HG02642 (cell line): ENCODE measurements around the gene SDK2.

ENCODE experiments used
- ATAC-seq: cut with Tn5 transposase; IDR thresholded peaks from one replicate; pipeline ENCODE4 v1.9.1; 2021; ENCODE audit warnings: mild to moderate bottlenecking; ENCODE audit not compliant: unreplicated experiment, poor library complexity

Gene SDK2

DNA sequence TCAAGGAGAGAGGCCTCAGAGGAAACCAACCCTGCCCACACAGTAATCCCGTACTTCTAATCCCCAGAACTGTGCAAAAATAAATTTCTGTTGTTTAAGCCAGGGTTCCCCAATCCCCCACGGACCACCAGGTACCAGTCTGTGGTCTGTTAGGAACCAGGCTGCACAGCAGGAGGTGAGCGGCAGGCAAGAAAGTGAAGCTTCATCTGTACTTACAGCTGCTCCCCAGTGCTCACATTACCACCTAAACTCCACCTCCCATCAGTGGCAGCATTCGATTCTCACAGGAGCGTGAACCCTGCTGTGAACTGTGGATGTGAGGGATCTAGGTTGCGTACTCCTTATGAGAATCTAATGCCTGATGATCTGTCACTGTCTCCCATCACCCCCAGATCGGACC lies 231.3 kb downstream of the SDK2 start:
- no peak for ATAC-seq

DNA sequence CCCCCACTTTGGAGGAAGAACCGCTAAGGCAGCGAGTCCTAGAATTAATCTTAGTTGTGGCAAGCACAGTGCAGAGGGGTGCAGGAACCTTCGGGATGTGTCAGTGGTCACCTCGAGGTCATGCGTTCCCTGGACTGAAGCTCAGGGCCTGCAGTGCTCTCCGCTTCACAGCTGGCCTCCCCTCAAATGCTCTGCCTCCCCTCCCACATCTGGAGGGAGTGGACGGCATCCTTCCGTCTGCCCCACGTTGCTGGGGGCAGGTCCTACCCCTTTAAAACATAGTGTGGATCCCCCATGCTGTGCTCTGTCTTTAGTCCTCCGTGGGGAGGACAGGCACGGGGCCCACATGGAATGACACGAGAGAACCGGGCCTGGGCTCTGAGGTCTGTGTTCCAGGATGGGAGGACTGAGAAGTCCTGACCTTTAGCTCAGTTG lies 232.9 kb downstream of the SDK2 start:
- ATAC-seq: no peak

DNA sequence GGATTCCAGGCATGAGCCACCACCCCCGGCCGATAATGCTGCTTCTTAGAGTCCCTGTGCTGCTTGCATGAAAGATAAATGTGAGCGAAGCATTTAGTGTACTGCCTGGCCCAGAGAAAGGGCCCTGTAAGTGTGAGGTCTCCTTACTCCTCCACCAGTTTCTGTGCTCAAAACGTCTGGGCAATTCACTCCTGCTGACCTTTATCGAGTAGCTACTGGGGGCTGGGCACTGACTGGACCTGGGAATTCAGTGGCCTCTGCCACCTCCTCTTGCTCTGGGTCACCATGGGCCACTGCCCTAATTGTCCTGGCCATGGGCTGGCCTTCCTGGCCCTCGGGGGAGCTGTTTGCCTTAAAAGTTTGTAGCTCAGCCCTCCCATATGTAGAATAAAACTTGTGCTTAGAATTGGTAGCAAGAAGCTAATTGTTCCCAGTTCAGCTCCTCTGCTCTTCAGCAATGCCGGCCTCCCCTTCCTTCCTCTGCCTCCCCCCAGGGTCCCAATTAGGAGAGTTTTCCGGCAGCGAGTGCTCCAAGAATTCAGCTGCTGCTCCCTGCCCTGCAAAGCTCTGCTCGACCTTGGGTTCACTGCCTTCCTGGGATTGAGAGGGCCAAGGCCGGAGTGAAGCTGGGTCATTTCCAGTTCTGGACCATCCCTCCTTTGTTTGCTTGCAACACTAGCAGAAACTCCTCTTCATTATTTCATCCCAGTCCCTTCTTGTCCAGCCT lies 233.5 kb downstream of the SDK2 start:
- no peak for ATAC-seq

DNA sequence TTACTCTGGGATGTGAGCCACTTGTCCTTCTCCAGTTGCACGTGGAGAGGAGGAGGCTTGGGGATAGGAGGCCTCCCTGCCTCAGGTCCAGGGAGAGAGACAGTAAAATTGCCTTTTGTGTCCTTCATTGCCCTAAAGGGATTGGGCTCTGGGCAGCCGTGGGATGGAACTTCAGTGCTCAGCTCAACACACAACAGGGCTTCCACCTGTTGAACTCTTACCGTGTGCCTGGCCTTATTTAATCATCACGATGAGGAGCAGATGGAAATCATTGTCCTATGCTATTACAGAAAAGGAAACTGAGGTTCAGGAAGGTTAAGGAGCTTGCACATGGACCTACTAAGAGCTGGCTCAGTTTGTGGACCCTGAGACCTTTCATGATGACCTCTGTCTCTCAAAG lies 240.0 kb downstream of the SDK2 start:
- no peak for ATAC-seq

DNA sequence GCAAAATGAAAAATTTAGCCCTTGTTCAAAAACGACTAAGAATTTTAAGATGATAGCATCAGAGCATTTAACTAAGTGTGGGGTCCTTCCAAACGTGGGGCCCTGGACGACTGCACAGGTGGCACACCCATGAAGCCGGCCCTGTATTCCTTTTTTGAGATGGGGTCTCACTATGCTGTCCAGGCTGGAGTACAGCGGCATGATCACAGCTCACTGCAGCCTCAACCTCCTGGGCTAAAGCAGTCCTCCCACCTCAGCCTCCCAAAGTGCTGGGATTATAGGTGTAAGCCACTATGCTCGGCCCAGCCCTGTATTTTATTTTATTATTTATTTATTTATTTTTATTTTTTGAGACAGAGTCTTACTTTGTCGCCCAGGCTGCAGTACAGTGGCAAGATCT lies 241.8 kb downstream of the SDK2 start:
- ATAC-seq: no peak

DNA sequence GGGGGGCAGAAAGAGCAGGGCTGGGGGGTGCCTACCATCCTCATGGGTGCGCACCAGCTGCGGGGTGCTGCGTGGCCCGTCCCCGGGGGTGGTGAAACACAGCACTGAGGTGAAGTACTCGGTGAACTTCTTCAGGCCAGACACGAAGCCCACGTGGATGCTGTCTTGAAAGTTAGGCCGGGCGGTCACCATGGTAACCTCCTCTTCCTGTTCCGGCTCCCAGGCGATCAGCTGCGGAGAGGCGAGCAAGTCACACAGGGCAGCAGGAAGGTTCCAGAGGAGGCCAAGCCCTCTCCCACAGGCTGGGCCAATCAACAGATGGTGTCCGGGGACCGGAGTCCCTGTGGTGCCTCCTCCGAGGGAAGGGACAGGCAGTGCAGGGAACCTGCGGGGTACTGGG lies 242.3 kb downstream of the SDK2 start:
- ATAC-seq: no peak

DNA sequence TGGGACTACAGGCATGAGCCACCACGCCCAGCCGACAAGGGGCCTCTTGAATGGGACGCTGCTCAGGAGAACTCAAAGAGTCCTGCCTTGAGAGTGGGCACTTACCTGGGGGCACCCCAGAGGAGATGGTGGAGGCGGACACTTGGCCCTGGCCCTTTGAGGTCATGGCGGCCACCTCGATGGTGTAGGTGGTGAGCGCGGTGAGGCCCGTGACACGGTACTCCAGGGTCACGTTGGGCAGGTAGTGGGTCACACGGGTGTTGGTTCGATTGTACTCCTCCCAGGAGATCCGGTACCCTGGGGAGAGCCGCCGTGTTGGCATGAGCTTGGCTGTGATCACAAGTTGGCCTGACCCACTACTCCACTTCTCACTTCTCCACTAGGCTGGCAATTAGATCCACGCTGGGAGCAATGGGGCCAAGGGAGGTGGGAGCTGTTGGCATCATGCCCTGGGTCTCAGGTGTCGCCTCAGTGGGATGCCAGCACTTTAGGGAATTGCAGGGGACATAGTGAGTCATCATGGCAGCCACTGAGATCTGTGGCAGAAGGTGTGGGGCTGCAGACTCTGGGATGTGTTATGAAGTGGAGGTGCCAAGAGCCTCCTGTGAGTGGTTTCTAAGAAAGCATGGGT lies 243.2 kb downstream of the SDK2 start:
- ATAC-seq: no peak

DNA sequence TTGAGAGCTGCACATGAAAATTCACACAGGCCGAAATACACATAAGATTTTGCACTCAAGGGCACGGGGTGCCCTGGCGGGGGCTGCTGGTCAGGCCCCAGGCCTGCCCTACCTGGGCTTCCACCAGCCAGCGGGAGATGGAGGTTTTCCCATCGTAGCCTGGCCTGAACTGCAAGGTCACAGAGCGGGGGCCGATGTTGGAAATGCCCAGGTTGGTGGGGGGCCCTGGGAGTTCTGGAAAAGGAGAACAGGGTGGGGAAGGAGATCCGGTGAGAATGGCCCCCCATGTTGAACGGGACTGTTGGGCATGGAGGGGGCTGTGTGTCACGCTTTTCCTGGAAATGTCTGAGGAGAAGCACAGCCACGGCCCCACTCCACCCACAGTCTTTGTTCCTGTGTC lies 245.2 kb downstream of the SDK2 start:
- ATAC-seq: no peak

DNA sequence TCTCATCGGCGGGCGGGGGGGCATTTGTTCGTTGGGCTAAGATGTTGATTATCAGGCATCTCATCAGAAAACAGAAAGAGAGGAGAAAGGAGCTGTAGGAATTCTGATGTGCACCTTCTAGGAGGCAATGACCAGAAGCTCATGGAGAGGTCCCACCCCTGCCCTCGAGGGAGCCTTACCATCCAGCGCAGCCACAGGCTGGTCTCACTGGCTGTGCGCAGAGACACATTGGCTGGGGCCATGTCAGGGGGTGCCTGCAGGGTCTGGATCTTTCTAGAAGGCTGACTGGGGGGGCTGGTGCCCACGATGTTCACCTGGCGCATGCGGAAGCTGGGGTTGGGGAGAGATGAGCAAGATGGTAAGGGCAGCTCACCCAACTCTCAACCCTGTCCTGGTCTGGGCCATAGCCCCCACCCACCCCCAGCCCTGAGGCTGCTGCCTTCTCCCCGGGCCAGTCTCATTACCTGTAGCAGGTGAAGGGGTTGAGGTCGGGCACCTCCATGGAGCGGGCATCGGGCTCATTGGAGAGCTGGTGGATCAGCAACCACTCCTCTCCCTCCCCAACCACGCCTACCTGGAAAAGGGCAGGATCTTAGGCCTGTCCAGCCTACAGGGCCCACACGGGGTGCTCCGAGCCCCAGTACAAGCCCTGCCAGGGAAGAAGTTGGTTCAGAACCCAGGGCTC lies 246.2 kb downstream of the SDK2 start:
- no peak for ATAC-seq

DNA sequence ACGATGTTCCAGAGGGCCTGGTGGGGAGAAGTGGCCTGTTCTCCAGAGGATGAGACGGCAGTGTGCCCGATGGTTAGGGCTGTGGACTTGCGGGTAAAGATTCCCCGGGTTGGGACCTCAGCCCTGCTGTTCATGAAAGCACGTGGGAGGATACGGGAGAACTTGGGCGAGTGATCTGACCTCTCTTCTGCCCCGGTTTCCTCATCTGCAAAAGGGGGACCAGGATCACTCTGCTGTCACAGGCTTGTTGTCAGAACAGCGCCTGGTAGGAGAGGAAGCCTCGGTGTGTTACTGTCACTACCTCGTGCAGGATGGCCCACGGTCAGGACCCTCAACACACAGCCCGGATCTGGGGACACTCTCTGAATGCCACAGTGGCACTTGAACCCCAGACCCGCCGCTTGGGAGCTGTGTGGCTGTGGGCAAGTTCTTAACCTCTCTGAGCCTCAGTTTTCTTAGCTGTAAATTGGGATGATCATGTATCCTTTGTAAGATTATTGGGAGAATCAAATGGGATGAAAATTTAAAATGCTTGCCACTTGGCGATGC lies 246.9 kb downstream of the SDK2 start:
- no peak for ATAC-seq

DNA sequence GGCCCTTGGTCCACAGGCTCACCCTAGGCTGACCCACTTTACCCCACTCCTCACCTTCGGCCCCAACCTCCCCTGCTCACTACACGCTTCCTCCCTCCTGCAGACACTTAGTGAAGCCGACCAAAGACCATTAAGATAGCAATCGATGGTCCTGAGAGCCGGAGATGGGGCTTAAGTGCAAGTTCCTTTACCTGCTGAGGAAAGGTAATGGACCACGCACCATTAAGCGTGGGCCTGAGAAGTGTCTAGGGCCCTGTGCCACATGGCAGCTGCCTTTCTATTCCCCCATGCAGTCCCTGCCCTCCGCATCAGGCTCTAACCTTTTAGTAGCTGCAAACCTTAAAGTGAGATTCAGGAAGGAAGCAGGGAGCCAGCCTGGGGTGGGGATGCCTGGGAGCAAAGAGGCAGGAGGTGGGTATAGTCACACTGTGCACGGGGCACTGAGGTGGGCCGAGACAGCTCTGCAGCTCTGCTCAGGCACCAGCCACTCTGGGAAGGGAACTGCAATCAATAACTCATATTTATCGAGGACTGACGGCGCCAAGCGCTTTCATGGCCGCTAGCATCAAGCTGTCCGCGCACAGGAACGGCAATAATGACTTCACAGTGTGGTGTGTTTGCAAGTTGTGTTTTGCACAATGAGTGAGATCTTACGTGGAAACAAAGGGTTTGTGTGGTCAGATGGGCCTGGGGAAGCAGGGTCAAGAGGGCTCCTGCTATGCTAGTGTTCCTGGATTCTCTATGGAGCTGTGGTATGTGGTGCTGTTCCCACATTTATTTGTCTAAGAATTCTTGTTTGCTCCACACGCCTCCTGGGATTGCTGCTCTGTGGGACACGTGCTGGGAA lies 247.6 kb downstream of the SDK2 start:
- no peak for ATAC-seq

DNA sequence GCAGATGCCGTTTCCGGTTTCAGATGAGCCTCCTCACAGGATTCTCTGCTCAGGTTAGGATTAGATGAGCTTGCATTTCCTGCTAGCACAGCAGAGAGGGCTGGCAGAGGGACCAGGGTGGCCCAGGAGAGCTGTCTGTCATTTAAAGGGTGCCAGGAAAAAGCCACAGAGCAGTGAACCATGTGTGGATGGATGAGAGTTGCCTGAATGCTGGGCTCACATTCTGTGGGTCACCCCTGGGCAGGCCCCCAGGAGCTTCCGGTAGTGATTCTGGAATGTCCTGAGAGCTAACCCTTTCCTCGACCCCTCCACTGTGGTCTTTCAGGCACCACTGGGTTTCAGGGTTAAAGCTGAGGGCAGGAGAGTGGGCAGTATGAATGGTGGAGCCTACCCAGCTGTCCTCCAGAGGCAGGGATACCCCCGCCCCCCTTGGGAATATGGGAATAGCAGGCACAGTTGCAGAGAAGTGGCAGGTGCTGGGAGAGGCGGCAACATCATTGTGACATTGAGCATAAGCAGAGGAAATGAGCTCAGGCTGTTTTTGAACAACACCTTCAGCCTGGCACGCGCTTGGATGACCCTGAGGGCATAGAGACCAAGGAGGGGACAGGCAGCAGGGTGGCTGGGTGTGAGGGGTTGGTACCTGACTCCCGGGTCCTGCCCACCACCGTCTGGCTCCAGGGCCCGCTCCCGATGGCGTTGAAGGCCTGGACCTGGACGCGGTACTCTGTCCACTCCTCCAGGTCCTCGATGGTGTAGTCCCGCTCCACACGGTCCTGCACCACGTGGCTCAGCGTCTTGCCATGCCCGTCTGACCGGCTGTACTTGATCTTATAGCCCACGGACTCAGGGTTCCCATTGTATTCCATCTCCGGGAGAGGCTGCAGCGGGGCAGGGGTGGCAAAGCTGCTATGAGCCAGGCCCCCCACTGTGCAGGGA lies 249.5 kb downstream of the SDK2 start:
- no peak for ATAC-seq

DNA sequence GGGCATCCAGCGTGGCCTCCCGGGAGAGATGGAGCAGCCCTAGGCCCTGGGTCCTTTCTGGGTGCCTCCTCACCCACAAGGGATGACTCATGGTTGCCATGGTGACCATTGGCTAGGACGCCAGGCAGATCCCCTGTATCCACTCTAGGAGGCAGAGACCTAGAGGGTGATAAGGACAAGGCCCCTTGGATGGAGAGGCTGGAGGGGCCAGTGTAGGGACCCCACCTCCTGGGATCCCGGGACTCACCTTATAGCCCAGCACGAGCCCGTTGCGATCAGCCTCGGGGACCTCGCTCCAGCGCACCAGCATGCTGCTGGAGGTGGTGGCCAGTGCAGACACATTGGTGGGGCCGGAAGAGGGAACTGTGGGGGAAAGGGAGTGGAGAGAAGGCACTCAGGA lies 250.3 kb downstream of the SDK2 start:
- ATAC-seq: no peak

DNA sequence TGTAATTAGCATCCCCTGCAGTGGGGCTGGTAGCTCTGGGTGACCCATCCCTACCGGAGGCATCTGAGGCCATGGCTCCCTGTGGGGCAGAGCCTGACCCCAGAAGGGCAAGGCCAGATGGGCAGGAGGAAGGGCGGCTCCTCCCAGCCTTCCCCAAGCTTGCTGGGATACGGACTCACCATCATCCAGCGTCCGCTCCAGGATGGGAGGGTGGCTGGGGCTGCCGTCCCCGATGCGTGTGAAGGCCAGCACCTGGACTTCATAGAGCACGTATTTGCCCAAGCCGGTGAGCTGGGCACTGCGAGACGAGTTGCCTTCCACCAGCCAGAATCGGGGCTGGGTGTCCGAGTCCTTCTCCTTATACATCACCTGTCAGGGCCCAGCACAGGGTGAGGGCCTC lies 250.9 kb downstream of the SDK2 start:
- no peak for ATAC-seq

DNA sequence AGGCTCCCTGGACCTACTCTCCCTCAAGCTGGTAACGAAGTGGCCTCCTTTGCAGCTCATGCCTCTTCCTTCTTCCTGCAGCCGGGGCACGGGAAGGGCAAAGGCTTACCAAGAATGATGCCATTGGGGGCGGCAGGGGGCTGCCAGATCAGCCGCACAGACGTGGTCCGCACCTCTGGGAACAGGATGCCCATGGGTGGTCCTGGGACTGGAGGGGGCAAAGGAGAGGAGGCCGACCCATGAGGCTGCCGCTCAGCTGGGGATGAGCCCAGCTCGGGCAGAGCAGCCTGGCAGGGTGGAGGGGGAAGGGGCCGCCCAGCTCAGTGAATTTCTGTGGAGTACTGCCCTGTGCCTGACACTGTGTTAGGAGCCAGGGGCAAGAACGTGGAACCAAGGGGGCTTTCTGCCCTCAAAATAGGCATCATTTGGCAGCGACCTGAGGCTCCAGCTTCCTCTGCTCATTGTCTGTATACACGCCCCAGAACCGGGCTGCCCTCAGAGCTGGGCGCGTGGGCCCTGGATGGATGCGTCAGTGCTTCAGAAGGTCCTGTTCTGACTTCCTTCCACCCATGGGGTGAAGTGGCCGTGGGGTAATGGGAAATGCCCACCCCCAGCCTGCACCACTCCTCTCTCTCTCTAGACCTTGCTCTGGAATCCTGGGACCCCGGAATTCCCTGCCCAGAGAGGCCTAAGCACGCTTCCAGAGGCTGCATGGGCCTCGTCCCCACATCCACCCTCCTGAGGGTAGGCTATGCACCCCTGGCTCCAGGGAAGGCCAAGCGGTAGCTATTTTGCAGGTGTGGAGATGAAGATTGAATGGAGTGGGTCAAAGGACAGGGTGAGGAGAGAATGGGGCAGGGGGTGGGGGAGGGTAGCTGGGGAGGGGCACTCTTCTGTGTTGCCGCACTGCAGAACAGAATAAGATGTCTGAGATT lies 252.6 kb downstream of the SDK2 start:
- no peak for ATAC-seq

DNA sequence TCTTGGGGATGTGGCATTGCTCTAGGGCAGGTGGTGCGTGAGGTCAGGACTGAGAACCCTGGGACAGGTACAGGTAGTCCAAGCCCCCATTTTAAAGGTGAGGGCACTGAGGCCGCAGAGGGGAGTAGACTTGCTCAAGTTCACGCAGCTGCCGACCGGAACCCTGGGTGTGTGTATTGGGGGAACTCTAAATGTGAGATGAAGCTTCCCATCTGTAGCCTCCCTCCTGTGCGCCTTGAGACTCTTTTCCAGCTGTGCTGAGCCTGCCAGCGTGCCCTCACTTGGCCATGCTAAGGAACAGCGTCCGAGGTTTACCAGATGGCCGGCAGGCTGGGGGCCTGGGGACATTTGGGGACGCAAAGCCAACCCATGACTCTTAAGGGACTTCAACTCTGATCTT lies 253.4 kb downstream of the SDK2 start:
- ATAC-seq: no peak

DNA sequence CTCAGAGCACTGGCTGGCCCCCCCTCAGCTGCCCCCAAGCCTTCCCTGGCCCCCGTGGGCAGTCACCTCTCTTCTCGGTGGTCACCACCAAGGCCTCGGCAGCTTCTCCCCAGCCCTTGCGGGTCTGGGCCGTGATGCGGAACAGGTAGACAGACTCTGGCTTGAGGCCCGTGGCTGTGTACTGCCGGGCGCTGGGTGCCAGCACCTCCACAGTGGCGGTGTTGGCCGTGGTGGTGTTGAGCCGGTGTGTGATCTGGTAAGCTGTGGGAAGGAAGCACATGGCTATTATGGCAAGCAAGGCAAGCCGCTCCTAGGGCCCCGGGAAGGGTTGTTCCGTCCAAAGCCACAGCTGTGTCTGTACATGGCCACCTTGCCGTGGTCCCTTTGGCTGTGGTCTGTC lies 254.0 kb downstream of the SDK2 start:
- no peak for ATAC-seq

DNA sequence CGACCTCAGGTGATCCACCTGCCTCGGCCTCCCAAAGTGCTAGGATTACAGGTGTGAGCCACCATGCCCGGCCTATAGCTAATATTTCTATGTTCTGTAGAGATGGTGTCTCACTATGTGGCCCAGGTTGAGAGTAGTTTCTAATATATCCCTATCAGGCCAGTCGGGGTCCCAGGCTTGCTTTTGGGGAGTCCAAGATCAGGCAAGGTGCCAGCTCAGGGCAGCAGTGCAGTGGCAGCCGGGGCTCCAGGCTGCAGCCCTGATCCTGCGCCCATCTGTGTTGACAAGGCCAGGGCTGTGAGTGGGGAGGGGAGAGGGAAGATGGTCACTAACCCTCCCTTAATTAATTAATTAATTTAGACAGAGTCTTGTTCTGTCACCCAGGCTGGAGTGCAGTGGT lies 254.8 kb downstream of the SDK2 start:
- no peak for ATAC-seq

DNA sequence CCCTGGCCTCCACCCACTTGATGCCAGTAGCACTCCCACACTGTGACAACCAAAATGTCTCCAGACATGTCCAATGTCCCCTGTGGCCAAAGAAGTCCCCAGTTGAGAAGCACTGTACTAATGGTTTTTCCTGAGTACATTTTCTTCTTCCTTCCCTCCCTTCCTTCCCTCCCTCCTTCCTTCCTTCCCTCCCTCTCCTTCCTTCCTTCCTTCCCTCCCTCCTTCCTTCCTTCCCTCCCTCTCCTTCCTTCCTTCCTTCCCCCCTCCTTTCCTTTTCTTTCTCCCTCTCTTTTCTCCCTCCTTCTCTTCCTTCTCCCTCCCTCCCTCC lies 255.7 kb downstream of the SDK2 start:
- ATAC-seq: no peak
